Glomerular visceral epithelial cell (primary cell): ENCODE results near the gene CPE.
"Not testable (repeated sequence)": the region's sequence is repeated elsewhere in the genome, so short reads cannot be mapped to it uniquely, and the experiment has no call there.

Experiments used
- DNase-seq: peaks from one replicate; pipeline ENCODE4 v3.0.0-alpha.2; 2016; ENCODE audit errors: extremely low spot score

Gene CPE

DNA sequence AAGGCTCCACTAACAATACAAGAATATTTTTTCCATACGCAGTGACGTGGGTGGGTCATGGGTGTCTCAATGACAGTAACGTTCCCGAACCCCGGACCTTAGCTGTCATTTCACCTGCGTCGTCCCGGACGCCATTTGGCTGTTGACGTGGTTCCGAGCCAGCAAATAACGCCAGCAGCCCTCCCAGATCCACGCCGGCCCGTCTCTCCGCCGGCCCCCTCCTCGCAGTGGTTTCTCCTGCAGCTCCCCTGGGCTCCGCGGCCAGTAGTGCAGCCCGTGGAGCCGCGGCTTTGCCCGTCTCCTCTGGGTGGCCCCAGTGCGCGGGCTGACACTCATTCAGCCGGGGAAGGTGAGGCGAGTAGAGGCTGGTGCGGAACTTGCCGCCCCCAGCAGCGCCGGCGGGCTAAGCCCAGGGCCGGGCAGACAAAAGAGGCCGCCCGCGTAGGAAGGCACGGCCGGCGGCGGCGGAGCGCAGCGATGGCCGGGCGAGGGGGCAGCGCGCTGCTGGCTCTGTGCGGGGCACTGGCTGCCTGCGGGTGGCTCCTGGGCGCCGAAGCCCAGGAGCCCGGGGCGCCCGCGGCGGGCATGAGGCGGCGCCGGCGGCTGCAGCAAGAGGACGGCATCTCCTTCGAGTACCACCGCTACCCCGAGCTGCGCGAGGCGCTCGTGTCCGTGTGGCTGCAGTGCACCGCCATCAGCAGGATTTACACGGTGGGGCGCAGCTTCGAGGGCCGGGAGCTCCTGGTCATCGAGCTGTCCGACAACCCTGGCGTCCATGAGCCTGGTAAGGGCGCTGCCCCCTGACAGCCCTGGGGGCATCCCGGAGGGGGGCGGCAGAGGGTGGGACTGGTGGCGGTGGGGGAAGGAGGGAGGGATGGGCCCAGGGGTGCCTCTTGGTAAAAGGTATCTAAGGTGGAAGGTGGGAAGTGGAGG is at the start of gene CPE:
TSS of gene CPE (plus strand) at position 264 of the 933 bp plus-strand sequence. CDS start at position 478, 214 bp downstream.
- peak; percentile 91 for DNase-seq

DNA sequence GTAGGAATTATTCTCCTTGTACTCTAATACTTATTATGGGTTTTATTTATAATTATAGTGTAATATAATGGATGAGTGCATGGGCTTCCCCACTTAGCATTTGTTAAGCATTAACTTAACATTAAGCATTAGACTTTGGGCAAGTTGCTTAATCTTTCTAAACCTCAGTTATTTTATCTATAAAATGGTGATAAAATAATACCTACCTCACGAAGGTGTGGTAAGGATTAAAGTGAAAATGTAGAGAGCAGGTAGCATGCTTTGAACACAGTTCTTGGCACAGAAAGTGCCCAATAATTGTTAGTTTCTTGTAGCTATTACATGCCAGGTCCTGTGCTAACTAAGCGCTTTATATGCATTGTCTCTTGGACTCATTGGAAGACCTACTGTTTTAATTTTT is 48.7 kb upstream of the CPE start:
- no peak for DNase-seq

- DNase-seq: no peak
Observed at GRCh38 chr4:165330666-165331065, 48.1 kb upstream of the CPE start.

DNA sequence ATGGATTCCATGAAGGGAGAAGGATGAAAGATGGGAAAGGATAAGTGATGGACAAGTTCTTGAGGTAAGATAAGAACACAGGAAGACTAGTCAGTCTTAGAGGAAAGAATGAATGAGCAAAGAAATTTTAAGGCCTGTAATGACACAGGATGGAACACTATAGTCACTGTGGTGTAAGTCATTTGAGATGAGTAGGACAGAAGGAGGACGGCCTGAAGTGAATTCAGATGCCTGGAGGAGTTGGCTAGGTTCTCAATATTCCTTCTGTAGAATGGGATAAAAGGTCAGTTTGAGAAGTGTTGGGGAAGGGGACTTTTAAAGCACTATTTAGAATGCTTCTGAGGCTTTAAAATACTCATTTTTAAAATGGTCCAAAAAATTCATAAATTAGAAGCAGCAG is 47.4 kb upstream of the CPE start:
- DNase-seq: no peak

- no peak for DNase-seq
Observed at GRCh38 chr4:165331823-165332222, 47.0 kb upstream of the CPE start.

DNA sequence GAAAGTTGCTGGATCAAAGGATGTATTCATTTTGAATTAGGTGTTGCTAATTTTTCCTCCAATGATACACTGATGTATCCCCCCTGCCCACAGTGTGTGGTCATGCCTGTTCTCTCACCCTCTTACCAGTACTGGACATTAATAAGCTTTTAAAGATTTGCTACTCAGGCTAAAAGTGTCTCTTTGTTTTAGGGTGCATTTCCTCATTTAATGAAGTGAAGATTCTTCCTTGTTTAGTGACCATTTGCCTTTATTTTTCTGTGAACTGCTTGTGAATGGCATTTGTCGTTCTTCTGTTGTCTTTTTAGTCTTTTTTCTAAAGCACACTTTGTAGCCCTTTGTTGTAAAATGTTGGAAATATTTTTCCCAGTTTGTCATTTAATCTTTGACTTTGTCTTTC is 46.3 kb upstream of the CPE start:
- no peak for DNase-seq

DNA sequence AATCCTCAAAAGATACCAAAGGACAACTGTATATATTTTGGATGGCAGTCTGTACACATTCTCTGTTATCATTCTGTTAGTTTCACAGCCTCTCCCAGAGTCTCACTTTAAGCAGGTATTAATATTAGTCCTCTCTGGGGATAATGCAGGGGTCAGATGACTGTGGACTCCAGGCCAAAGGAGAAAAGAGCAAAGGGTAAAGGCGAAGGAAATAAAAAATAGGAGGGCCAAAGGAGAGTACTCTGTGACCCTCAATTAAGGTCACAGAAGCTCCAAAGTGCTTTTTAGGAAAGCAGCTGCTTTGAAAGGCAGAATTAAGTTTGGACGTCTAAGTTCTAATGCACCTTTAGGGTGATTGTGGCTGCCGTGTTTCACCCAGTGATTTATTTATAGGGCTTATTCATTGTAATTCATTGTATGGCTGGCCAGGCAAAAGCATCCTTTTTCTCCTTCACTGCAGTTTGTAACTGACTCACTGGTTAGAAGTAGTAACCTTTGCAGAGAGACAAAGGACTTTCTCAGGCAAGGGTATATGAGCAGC is 43.6 kb upstream of the CPE start:
- DNase-seq: no peak

GRCh38 chr4:165336743-165337142 is 42.1 kb upstream of the CPE start:
- no peak for DNase-seq

- not testable (repeated sequence) for DNase-seq
Observed at GRCh38 chr4:165342340-165342739, 36.5 kb upstream of the CPE start.

DNA sequence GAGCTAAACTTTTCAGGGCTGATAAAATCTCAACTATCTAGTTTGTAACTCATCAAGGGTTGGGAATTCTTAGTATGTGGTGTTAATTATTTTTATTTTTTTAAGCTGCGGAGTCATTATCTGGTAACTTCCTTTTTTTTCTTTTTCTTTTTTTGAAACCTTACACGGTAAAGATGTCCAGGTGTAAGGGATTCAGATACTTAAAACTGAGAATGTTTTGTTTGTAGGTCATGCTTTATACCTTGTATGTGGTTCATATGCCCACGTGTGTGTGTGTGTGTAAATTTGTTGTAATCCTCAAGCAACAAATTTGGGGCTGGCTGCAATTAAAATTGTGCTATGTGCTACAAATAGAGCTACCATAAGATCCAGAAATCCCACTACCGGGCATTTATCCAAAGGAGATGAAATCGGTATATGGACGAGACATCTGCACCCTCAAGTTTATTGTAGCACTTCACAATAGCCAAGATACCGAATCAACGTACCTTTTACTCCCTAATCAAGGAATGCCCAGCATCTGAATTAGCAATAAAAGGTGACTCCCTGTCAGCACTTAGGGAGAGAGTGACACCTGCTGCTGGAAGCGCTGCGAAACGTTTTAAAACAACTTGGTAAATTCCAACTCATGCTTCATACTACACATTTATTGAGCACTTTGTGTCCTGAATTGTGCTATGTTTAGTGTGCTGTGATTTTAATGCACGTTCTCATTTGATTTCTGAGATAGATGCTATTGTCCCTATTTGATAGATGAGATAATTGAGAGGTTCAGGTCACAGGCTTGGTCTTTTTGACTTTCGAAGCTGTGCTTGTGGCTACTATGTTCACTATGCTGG is 35.2 kb upstream of the CPE start:
- peak; percentile 42 for DNase-seq

DNA sequence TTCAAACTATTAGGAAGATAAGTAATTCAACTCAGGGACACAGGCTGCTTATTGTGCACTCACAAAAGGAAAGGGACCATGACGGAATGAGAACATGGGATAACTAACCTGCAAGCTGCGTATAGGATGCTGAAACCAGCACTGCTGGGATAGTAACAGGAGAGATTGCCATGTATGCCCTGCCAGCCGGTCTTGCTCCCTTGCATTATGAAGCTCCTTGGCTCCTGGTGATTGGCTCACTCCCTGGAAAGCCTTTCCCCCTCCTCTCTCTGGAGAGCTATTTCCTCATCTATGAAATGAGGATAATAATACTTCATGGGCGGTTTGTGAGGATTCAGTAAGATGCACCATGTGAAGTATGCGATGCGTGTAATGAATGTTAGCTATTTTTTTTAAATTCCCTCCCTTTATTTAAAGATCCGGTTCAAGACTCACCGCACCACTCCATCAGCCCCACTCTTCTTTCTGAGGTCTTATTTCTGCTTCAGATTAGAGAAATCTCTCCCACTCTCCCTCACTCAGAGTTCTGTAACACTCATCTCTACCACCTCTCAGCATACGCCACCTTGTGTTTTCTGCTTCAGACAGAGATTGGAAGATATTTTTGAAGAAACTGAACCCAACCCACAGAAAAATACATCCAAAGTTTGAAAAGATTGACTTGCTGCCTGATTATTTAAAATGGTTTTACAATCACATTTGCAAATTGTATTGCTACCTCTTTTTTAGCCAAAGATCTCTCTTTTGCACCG is 33.0 kb upstream of the CPE start:
- no peak for DNase-seq

DNA sequence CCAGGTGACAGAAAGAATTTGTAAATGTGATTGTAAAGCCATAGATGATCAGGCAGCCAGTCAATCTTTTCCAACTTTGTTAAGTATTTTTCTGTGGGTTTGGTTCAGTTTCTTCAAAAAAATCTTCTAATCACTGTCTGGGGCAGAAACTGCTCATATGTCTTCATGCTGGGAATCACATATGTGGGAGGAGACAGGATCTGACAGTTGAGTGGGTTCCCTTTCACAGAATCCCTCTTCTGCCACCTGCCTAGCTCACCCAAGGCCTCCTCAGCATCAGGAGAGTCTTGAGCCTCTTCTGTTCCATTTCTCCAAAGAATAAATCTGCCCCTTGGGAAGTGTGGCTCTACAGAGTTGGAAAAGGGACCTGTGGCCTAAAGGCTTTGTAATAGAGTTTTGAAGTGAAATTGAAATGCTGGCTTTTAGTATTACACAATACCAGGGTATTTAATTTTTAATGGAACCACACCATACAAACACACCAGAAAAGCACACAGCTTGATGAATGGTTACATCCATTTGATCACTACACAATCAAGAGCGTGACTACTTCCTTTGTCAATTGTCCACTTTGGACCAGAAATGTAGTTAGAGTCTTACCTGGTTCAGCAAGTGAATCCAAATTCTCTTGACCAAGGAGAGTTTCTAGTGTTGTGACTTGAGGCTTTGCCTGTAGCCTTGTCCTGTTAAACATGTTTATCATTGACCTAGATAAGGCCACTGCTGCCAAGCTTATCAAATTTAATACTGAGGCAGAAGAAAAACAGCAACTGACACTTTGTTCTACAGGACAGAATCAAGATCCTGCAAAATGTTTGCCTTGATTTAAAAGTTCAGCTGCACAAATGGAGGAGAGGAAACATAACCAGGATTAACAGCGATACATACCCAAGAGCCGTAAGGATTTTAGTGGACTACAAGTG is 30.9 kb upstream of the CPE start:
- no peak for DNase-seq

DNA sequence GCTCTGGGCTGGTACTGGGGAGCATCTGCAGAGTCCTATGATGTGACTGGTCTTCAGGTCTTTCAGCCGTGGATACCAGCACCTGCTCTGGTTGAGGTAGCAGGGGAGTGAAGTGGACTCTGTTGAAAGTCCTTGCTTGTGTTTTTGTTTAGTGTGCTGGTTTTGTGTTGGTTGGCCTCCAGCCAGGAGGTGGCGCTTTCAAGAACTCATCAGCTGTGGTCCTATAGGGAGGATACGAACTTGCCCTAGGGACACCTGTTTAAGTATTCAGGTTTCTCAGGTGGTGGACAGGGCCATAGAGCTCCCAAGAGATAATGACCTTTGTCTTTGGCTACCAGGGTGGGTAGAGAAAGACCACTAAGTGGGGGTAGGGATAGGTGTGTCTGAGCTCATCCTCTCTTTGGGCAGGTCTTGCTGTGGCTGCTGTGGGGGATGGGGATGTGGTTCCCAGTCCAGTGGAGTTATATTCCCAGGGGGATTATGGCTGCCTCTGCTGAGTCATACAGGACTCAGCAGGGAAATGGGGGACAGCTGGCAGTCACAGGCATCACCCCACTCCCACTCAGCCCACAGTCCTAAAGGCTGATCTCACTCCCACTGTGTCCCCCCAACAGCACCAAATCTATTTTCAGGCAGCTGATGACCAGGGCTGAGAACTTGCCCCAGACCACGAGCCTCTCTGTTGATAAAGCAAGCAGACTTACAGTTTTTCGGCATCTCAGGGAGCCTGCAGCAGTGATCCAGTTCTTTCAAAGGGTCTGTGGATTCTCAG is 27.3 kb upstream of the CPE start:
- DNase-seq: no peak

GRCh38 chr4:165355900-165356300 is 22.9 kb upstream of the CPE start:
- DNase-seq: peak; percentile 42

DNA sequence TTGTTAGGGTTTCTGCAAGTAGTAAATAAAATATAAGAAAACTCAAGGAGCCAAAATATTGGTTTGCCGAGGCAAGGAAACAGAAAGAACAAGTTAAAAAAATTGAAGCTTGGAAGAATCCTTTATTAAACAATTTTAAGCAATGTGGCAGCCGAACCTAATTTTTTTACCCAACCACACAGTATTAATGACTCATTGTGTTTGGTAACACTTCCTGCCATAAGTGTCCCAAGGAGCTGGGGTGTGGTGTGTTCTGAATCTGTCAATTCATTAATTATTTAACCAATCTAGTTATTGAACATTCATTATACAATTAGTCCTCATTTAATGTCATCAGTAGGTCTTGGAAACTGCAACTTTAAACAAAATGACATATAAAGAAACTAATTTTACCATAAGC is 19.3 kb upstream of the CPE start:
- DNase-seq: peak; percentile 16

- DNase-seq: no peak
Observed at GRCh38 chr4:165360041-165360695, 18.6 kb upstream of the CPE start.

- DNase-seq: no peak
Observed at GRCh38 chr4:165360985-165361670, 17.7 kb upstream of the CPE start.

GRCh38 chr4:165361810-165362209 is 17.0 kb upstream of the CPE start:
- DNase-seq: no peak
